ENCODE results near the gene CFAP119.

CFAP119 gene

DNA sequence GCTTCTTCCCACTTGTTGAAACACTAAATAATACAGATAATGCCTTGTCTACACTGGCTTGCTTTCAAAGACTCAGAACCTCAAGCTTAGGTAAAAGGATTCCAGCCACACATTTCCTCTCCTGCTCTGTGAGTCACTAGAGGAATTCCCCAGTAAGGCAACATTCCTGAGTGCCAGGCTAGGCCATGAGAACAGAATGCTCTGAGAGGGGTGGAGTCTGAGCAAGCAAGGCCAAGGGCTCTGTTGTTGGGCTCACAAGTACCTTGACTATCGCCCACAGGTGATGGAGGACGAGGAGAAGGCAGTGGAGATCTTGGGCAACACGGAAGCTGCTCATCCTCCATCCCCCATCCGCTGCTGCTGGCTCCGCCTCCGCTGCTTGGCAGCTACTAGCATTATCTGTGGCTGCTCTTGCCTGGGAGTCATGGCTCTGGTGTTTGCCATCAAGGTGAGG, 20.4 kb downstream of the CFAP119 start:
- ChIA-PET CTCF (no interaction called here), POLR2A (ENCODE audit: low non-redundant PET) (interaction anchor here (0.8 kb wide), 1 partner anchor 28 kb away, joined by 4 read pairs; no protein-coding TSS in a partner anchor)
- peak; percentile 95 for DNase-seq (ENCODE audit: low spot score)
- H3K27ac ChIP-seq, result peak overlapping the region; percentile 88
- TF ChIP-seq CTCF (conservative IDR thresholded peaks at IDR 0.05; ENCODE audit: low read depth), result no peak

DNA sequence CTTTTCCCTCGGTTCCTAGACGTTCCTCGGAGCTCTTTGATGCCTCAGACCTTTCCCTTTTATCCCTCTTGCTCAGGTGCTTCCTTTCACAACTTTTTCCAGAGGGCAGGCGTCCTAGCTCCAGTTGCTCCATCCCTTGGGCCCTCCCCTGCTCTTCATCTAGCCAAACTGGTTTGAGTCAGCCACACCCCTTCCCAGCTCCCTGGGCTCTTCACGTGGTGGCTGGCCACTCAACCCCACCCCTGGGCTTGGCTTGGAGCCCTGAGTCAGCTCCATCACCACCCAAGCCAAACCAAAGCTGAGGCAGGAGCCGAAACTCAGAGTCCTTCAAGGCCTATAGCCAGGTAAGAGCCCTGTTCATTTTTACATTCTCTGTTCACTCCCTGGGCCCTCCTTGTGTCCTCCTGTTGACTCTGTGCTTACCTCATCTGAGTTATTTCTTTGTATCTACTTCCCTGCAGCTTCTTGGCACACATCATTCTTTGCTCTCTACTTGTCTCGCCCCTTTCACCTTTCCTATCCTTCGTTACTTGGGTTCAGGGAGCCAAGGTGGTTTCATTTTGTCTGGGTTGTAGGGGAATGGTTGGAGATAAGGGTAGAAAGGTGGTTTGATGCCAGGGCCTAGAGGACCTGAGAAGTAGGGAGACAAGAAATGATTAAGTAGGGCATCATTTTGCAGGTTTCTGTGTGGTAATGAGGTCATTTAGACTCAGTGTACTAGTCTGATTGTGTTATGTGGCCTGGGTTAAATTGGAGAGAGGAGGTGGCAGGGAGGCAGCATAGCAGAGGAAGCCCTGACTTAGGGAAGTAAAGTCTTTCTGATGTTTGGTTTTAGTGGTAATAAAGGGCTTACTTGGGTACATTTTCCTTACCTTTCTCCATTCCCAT, 21.3 kb downstream of the CFAP119 start:
- H3K27ac ChIP-seq, result peak overlapping the region; percentile 88
- TF ChIP-seq CTCF (conservative IDR thresholded peaks at IDR 0.05; ENCODE audit: low read depth), result no peak
- ChIA-PET CTCF (no interaction called here), POLR2A (ENCODE audit: low non-redundant PET) (interaction anchor here (0.5 to 0.6 kb wide), 2 partner anchors 10 to 27 kb away, joined by 3 to 5 read pairs; no protein-coding TSS in a partner anchor)
- peak; percentile 99 for DNase-seq (ENCODE audit: low spot score)

DNA sequence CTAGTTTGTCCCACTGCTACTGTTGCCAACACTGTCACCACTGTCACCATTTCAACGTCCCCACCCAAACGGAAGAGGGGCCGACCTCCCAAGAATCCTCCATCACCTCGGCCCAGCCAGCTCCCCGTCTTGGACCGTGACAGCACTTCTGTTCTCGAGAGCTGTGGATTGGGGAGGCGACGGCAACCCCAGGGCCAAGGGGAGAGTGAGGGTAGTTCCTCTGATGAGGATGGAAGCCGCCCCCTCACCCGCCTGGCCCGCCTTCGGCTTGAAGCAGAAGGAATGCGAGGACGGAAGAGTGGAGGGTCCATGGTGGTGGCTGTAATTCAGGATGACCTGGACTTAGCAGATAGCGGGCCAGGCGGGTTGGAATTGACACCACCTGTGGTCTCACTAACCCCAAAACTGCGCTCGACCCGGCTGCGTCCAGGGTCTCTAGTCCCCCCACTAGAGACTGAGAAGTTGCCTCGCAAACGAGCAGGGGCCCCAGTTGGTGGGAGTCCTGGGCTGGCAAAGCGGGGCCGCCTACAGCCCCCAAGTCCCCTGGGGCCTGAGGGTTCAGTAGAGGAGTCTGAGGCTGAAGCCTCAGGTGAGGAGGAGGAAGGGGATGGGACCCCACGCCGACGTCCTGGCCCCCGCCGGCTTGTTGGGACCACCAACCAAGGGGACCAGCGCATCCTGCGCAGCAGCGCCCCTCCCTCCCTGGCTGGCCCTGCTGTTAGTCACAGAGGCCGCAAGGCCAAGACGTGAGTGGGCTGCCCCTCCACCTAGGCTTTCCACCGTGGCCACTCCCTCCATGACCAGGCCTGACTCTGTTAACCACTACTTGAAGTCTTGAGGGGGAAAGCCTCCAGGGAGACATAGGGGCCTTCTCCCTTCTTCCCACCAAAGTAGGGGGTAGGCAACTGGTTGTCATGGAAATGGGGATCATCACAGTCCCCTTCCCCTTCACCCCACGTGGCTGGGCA, 22.6 kb downstream of the CFAP119 start:
- POLR2A ChIA-PET (ENCODE audit: low non-redundant PET), result interaction anchor here (0.5 to 0.6 kb wide), 2 partner anchors 10 to 698 kb away, joined by 4 to 5 read pairs; no protein-coding TSS in a partner anchor
- no peak for DNase-seq (ENCODE audit: low spot score)
- CTCF ChIA-PET, result interaction anchor here (0.6 to 0.7 kb wide), 2 partner anchors 9 to 31 kb away, joined by 4 read pairs; no protein-coding TSS in a partner anchor
- no peak for TF ChIP-seq CTCF (conservative IDR thresholded peaks at IDR 0.05; ENCODE audit: low read depth)
- peak overlapping the region; percentile 88 for H3K27ac ChIP-seq

DNA sequence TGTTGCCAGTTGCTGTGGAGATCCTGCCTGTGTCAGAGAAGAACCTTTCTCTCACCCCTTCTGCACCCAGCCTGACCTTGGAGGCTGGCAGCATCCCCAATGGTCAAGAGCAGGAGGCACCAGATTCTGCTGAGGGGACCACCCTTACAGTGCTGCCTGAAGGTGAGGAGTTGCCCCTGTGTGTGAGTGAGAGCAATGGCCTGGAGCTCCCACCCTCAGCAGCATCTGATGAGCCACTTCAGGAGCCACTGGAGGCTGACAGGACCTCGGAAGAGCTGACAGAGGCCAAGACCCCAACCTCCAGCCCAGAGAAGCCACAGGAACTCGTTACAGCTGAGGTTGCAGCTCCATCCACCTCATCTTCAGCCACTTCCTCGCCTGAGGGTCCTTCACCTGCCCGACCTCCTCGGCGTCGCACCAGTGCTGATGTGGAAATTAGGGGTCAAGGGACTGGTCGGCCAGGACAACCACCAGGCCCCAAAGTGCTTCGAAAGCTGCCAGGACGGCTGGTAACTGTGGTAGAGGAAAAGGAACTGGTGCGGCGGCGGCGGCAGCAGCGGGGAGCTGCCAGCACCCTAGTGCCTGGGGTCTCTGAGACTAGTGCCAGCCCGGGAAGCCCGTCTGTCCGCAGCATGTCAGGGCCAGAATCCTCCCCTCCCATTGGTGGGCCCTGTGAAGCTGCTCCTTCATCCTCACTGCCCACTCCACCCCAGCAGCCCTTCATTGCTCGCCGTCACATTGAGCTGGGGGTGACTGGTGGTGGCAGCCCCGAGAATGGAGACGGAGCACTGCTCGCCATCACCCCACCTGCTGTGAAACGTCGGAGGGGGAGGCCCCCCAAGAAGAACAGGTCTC, 23.8 kb downstream of the CFAP119 start:
- H3K27ac ChIP-seq, result peak overlapping the region; percentile 88
- POLR2A ChIA-PET (ENCODE audit: low non-redundant PET), result interaction anchor here (0.5 to 0.6 kb wide), 2 partner anchors 11 to 697 kb away, joined by 4 to 5 read pairs; no protein-coding TSS in a partner anchor
- CTCF ChIA-PET, result no interaction called here
- TF ChIP-seq CTCF (conservative IDR thresholded peaks at IDR 0.05; ENCODE audit: low read depth), result no peak
- DNase-seq (ENCODE audit: low spot score), result no peak

DNA sequence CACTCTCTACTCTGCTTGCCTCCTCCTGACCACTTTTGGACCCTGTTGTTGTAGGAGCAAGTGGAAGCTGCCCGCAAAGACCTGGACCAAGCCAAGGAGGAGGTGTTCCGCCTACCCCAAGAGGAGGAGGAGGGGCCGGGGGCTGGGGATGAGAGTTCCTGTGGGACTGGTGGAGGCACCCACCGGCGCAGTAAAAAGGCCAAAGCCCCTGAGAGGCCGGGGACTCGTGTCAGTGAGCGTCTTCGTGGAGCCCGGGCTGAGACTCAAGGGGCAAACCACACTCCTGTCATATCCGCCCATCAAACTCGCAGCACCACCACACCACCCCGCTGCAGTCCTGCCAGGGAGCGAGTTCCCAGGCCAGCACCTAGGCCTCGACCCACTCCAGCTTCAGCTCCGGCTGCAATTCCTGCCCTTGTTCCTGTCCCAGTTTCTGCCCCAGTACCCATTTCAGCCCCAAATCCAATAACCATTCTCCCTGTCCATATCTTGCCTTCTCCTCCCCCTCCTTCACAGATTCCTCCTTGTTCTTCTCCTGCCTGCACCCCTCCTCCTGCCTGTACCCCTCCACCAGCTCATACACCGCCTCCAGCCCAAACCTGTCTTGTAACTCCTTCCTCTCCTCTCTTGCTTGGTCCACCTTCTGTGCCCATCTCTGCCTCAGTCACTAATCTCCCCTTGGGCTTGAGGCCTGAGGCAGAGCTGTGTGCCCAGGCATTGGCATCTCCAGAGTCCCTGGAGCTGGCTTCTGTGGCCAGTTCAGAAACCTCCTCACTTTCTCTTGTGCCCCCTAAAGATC, 24.7 kb downstream of the CFAP119 start:
- DNase-seq (ENCODE audit: low spot score), result no peak
- peak overlapping the region; percentile 88 for H3K27ac ChIP-seq
- POLR2A ChIA-PET (ENCODE audit: low non-redundant PET), result no interaction called here
- CTCF ChIA-PET, result no interaction called here
- TF ChIP-seq CTCF (conservative IDR thresholded peaks at IDR 0.05; ENCODE audit: low read depth), result no peak

Data from RWPE1 (cell line).